Measurements from ENCODE around the gene ADPRS. TPM values are rescaled to one million over a fixed set of nuclear protein-coding genes. Genes with fewer than 3 reads are reported as not detected.

ADPRS gene
- total and polyA plus RNA-seq, 7 donors, result 20.5 to 56.4 (median 40.2) TPM

- Histone ChIP-seq H3K27ac (peak overlapping the region; percentile 82), H3K9me3 (no peaks in the 10 kb centered on the region), H3K4me3 (no peak overlapping the region), H3K36me3 (ENCODE audit: insufficient read depth in 1 of 2, low read depth in 1 of 2) (peaks cover 2 to 40% of the 10 kb centered on the region in 2 donors), H3K4me1 (peaks cover 32% of the 10 kb centered on the region), H3K27me3 (ENCODE audit: insufficient read depth in 3 of 3, low read length in 2 of 3) (no peaks in the 10 kb centered on the region)
- intact Hi-C loops (cut with DNase I), result loop anchor here (2.0 to 5.0 kb wide), 2 partner anchors 36 to 38 kb away; no protein-coding TSS in a partner anchor
- 53 to 60% (median 56%) methylated on average over 6 of the region's 6 CpGs for WGBS, 3 donors
- ATAC-seq (no peak), DNase-seq (no peak)
- TF ChIP-seq CTCF (IDR thresholded peaks at IDR 0.05), result no peak
These were observed 46.6 kb downstream of the ADPRS start for GRCh38 chr1:36135330-36135667.

GRCh38 chr1:36135796-36136195 lies 47.1 kb downstream of the ADPRS start:
- no peak overlapping the region for H3K4me3 ChIP-seq
- peaks cover 2 to 40% of the 10 kb centered on the region in 2 donors for H3K36me3 ChIP-seq (ENCODE audit: insufficient read depth in 1 of 2, low read depth in 1 of 2)
- ATAC-seq (peak in 1 of 4 donors; percentile 5), DNase-seq (no peak)
- intact Hi-C loops (cut with DNase I), result loop anchor here (2.0 to 5.0 kb wide), 2 partner anchors 37 to 38 kb away; no protein-coding TSS in a partner anchor
- peak overlapping the region; percentile 82 for H3K27ac ChIP-seq
- no peak for TF ChIP-seq CTCF (IDR thresholded peaks at IDR 0.05)
- H3K9me3 ChIP-seq, result no peaks in the 10 kb centered on the region
- peaks cover 37% of the 10 kb centered on the region for H3K4me1 ChIP-seq
- H3K27me3 ChIP-seq (ENCODE audit: insufficient read depth in 3 of 3, low read length in 2 of 3), result no peaks in the 10 kb centered on the region

DNA sequence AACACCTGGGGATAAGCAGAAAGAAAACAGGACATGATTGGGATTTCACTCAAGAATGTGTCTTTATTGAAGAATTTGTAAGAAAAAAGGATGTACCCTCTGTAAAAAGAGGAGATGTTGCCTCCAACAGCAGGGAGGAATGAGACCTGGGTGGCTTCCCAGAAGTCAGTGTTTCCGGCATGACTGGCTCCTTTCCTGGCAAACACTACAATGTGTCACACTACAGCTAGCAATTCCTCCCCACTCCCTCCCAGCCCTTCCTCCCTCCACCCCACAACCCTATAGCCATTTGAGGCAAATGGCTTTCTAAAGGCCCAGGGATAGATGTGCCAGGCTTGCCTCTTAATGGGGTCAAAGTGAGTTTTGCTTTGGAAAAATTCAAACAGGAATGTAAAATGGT lies 47.8 kb downstream of the ADPRS start:
- Histone ChIP-seq H3K4me1 (peaks cover 37% of the 10 kb centered on the region), H3K27me3 (ENCODE audit: insufficient read depth in 3 of 3, low read length in 2 of 3) (no peaks in the 10 kb centered on the region), H3K36me3 (ENCODE audit: insufficient read depth in 1 of 2, low read depth in 1 of 2) (peaks cover 2 to 40% of the 10 kb centered on the region in 2 donors), H3K9me3 (no peaks in the 10 kb centered on the region), H3K4me3 (no peak overlapping the region), H3K27ac (peak overlapping the region; percentile 82)
- ATAC-seq, result peak; percentile 85 to 91 (median 89)
- intact Hi-C loops (cut with DNase I), result loop anchor here in 1 of 2 donors (5.0 kb wide), 1 partner anchor 39 kb away; no protein-coding TSS in a partner anchor
- 17 to 48% (median 24%) methylated on average over 1 of the region's 1 CpG for WGBS, 3 donors
- TF ChIP-seq CTCF (IDR thresholded peaks at IDR 0.05), result no peak
- peak in 1 of 2 donors; percentile 54 for DNase-seq

- H3K27ac ChIP-seq, result peak overlapping the region; percentile 82
- no peak for DNase-seq
- intact Hi-C loops (cut with DNase I), result loop anchor here in 1 of 2 donors (5.0 kb wide), 1 partner anchor 40 kb away; no protein-coding TSS in a partner anchor
These were observed 48.5 kb downstream of the ADPRS start for GRCh38 chr1:36137226-36137625.

More at GRCh38 chr1:36137226-36137625, 48.5 kb downstream of the ADPRS start:
- WGBS, 3 donors, result 57 to 65% (median 62%) methylated on average over 5 of the region's 5 CpGs
- peak in 1 of 4 donors; percentile 21 for ATAC-seq
- peaks cover 2 to 40% of the 10 kb centered on the region in 2 donors for H3K36me3 ChIP-seq (ENCODE audit: insufficient read depth in 1 of 2, low read depth in 1 of 2)
- H3K9me3 ChIP-seq, result no peaks in the 10 kb centered on the region
- no peak overlapping the region for H3K4me3 ChIP-seq
- TF ChIP-seq CTCF (IDR thresholded peaks at IDR 0.05), result no peak
- H3K27me3 ChIP-seq (ENCODE audit: insufficient read depth in 3 of 3, low read length in 2 of 3), result no peaks in the 10 kb centered on the region
- H3K4me1 ChIP-seq, result peaks cover 42% of the 10 kb centered on the region
